HG02973 (cell line): ENCODE results near the gene C10orf71.

Experiments
- ATAC-seq: cut with Tn5 transposase; IDR thresholded peaks from one replicate; pipeline ENCODE4 v1.9.1; 2021; ENCODE audit warnings: moderate library complexity; ENCODE audit not compliant: unreplicated experiment

Gene C10orf71

DNA sequence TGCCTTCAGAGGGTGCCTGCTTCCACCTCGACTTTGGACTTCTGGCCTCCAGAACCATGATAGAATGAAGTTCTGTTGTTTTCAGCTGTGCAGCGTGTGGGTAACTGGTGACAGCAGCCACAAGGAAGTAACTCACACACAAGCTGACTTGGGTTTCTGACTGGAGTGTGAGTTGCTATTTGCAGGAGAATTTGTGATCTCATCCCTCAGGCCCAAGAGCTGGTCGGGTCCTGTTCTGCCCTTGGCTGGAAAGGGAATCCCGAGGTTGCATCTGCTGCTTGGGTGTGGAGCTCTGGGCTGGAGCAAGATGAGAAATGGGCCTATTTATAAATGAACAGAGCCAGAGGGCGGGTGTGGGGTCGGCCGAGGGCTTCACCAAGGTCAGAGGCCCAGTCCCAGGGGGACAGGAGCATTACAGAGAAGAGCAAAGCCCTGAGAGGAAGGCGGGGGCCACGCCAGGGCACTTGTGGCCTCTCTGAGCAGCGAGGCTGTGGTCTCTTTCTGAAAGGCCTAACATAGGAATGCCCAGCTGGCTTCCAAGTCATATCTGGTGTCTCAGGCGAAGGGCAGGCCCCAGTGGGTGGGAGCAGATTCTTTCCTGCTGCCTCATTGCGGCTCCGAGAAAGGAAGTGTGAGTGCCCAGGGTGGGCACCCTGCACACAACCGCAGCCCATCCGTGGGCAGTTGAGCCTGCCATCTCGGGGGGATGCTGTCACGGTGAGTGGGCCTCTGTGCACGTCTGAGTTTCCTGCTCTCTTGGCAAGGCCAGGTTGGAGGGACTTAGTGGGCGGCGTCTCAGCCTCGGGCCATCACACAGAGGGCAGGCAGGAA is 26.5 kb upstream of the C10orf71 start:
- no peak for ATAC-seq

DNA sequence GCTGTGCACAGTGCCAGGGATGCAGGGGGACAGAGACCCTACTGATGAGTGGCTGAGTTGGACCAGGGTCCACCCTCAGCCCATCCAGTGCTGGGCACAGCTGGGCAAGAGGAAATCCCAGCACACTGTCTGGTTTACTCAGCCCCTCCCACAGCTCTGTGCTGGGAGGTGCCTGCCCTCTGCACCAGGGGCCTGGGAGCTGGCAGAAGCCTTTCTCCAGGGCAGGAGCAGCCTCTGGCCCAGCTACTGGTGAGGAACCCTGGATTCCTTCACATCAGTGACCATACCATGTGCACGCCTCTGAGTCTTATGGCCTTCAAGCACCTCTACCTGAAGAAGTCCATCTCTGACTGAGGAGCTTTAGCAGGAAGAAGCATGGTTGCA is 25.9 kb upstream of the C10orf71 start:
- ATAC-seq, result no peak

- no peak for ATAC-seq
Measured at GRCh38 chr10:49273626-49274025, 25.3 kb upstream of the C10orf71 start.

DNA sequence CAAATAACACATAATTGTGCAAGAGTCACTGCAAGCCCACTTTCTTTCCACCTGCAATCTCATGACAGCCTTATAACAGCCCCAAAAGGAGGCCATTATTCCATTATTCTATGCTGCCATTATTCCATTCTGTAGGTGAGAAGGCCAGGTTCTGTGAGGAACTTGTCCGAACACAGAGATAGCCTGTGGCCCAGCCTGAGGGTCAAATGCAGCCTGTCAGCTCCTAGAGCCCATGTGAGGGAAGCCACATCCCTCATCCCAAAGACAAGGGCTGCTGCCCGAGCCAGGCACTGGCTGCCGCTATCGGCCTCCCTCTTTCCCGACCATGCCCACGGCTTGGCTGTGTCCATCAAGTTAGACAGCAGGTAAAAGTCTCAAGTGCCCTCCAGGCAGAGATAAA is 24.1 kb upstream of the C10orf71 start:
- no peak for ATAC-seq

DNA sequence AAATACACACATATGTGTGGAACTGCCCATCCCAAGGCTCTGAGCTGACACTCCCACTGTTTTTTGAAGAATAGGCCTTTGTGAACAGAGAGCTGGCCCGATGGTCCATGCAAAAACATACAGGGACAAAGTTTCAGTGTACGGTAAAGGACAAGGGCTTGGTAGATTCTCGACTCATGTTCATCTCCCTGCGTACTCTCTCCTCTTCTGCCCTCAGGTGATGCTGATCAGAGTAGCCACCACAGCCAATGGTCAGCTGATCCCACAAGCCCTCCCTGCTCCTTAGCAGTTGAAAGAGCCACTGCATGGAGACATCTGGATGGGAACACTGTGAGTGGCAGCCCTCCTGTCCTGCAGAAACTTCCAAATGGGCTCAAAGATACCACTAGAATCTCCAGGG is 23.1 kb upstream of the C10orf71 start:
- no peak for ATAC-seq

- ATAC-seq, result no peak
Measured at GRCh38 chr10:49276596-49276995, 22.4 kb upstream of the C10orf71 start.

- no peak for ATAC-seq
Measured at GRCh38 chr10:49277973-49278372, 21.0 kb upstream of the C10orf71 start.

DNA sequence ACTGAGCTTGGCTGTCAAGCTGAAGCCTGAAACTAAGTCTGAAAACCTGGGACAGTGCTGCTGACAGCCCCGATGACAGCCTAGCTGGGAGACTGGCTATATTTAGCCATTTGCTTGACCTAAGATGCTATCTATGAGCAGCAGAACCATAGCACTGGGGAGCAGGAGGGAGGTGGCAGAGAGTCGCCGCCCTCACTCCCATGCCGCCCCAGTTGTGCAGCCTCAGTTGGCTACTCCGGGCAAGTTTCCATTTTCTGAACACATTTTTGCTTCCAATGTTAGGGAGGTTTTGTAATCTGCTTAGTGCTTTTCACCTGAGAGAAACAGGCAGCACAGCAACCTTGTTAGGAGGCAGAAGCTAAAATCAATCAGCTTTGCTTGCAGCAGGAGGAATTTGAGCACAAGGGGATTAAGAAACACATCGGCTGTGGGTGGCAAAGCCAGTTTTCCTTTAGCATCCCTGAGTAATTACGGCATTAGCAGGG is 20.4 kb upstream of the C10orf71 start:
- no peak for ATAC-seq

DNA sequence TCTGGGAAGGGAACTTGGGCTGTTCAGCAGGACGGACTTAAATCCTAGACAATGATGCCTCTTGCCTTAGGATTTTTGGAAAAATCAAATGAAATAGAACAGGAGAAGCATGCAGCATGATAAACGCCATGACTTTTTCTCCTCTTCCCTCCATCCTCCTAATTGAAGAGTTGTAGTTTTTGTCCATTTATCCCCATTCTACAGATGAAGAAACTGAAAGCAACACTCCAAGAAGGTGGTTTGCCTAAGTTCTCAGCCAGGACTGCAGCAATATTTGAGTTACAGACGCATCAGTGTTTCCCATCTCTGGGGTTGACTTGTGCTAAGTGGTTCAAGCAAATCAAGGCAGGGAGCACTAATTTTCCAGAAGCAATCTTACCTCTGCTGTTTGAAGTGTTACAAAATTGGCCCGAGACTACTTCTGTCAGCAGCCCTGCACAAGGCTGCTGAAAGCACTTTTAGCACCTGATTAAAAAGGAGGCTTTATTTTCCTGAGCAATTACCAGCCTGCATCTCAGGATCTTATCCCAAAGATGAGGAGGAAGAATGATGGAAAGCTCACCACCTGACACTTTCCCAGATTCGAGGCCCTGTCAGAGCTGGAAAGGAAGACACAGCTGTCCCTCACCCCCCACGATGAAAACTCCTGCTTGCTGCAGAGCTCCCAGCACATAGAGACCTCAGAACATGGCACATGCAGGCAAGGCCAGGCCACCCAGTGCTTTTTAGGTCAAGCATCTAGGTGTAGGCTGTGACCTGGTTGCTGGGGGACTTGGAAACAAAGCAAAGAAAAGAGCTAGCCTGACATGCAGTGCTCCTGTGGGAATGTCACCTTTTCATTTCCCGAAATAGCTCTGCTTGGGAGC is 19.7 kb upstream of the C10orf71 start:
- no peak for ATAC-seq

- ATAC-seq, result no peak
Measured at GRCh38 chr10:49280001-49280408, 19.0 kb upstream of the C10orf71 start.

GRCh38 chr10:49281461-49281860 is 17.5 kb upstream of the C10orf71 start:
- ATAC-seq, result no peak

DNA sequence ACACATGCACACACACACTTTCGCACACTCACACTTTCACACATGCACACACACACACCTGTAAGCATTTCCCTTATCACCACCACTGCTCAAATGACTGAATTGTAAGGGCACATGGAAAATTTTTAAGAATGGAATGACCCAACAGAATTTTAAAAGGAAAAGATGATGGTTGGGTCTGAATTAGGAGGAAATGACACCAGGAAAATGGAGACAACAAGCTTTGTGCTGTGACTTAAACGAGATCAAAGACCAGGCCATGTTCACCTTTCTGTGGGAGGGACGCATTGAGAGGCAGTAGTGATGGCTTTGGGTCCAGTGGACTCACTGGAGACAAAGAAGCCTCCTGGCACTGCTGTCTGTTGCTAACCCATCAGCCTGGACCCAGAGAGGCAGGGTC is 16.7 kb upstream of the C10orf71 start:
- no peak for ATAC-seq

DNA sequence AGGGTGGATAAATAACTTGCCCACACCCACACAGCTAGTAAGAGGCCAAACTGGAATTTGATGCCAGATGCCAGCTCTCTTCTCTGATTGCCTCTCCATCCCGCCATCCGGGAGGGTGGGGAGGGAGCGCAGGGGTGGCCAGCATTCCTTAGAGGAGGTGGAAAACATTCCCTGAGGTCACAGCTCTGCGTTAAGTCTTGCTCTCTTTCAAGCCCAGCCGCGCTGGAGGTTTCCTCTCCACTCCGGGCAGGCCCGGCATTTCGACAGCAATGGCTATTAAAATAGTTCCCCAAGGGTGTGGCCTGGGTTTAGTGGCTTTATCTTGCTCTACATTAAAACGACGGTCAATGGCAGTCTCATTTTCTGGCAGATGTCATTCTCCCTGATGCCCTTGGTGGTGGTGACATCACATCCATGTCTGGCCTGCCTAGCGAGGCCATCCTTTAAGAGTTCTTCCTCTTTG is 16.1 kb upstream of the C10orf71 start:
- no peak for ATAC-seq

DNA sequence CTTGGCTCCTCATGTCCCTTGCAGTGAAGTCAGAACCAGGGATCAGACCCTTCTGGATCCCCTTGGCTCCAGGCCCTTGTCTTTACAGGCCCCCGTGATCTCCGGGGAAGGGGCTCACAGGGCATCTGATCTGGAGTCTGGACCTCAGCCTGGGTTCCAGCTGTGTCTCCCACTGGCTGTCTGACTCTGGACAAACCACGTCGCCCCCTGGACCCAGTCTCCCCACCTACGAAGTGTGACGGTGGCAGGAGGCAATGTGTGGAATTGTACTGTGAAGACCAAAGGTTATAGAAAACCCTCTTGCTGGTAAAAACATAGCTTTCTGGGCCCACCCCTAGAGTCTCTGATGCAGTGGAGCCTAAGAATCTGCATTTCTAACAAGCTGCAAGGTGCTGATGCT is 15.5 kb upstream of the C10orf71 start:
- no peak for ATAC-seq

GRCh38 chr10:49284356-49284755 is 14.6 kb upstream of the C10orf71 start:
- ATAC-seq, result no peak

DNA sequence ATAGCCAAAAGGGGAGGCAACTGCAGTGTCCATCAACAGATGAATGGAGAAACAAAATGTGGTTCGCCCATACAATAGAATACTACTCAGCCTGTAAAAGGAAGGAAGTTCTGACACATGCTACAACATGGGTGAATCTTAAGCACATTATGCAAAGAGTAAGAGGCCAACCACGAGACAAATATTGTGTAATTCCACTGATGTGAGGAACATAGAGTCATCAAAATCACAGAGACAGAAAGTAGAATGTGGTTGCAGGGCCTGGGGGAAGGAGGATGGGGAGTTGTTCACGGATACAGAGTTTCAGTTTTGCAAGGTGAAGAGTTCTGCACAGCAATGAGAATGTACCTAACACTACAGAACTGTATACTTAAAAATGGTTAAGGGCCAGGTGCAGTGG is 13.7 kb upstream of the C10orf71 start:
- no peak for ATAC-seq

- ATAC-seq, result no peak
Measured at GRCh38 chr10:49286686-49287085, 12.3 kb upstream of the C10orf71 start.

DNA sequence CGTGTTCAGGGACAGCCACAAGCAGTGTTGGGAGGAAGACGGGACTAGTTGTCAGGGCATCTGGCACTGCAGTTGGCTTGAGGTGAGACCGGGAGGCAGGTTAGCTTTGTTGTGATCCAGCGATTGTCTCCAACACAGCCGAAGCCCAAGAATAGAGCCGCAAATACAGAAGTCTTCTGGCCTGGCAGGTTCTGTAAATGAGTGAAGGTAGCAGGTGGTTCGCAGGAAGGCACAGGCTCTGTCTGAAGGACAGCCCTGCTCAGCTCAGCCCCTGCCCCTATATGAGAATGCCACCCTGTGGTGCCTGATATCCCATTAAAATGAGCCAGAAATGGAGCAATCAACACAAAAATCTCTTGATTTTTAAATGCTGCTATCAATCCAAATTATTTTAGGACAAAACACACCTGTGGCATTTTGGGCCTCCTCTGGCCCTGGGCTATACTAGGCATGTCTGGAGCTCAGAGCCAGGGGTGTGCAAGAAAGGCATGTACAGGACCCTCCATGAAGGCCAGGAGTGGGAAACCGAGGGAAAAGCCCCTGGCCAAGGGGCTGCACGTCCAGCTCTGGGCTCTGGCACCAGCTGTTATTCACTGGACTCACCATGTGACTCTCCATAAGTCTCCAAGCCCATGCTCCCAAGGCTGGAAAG is 11.2 kb upstream of the C10orf71 start:
- ATAC-seq, result no peak

- no peak for ATAC-seq
Measured at GRCh38 chr10:49288341-49289065, 10.5 kb upstream of the C10orf71 start.

DNA sequence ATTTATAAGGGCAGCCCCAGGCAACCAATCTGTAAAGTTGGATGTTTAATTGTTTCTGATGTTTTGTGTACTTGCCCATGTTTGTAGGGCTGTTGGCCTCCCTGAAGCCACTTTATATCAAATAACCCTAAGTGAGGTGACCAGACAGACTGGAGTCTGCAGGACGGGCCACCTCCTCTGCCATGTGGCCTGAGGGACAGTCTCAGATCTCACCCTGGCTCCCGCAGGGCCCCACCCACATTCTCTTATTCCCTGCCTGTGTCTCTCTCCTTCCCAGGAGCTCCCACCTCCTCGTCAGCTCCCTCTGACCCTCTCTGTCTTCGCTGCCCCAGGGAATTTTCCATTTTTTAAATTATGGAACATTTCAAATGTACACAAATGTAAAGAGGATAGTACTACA is 9.5 kb upstream of the C10orf71 start:
- no peak for ATAC-seq

DNA sequence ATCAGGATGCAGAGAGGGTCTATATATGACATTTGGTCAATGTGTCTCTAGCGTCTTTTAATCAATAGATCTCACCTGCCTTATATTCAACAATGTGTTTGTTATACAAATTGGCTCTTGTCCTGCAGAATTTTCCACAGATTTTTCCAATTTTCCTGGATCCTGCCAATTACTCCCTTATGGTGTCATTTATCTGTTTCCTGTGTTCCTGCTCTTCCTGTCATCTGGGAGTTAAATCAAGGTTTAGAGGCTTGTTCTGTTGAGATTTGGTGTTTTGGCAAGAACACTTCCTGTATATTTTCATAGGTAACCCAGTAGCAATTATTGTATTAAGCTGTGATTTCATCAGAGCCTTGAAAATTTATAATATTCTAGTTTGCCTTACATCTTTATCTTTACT is 8.8 kb upstream of the C10orf71 start:
- ATAC-seq, result no peak
